Left hindlimb (tissue), 1 donor: ENCODE measurements around the gene ADORA2B.

ENCODE experiments used
- DNase-seq: peaks from one replicate; pipeline ENCODE4 v3.0.0-alpha.2; 2018

The ADORA2B gene

DNA sequence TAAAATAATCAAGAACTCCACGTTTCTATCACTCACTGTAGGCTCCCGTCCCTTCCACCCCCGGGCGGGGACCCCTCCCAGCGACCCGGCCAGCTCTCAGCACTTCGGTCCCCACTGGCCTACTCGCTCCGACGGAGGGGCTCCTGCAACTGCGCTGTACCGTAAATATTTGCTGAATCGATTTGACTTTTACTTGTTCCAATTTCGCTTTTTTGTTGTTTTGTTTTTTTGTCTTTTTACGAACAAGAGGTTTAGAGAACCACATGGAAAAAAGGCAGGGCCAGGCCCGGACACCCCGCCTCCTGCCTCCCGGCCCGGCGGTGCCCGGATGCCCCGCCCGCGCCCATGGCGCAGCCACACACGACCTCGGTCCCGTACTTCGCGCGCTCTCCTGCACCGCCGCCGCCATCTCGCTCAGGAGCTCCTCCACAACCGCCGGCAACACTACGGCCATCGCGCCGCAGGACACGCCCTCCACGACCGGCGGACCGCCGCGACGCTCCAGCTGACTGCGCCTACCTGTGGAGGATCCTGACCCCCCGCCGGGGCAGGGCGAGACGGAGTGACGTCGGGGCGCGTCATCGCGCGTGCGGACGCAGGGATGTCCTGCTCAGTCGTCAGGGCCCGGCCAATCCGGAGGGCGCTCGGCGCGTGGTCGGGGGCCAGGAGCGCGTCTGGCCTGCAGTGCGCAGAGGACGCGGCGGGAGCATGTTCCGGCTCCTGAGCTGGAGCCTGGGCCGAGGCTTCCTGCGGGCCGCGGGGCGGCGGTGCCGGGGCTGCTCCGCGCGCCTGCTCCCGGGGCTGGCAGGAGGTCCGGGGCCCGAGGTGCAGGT lies 54.4 kb downstream of the ADORA2B start, which contains the start of the genes TTC19 and ZSWIM7:
TTC19 (plus strand) TSS at position 684 of the 833 bp plus-strand sequence; CDS start at position 709, 25 bp downstream.
ZSWIM7 (minus strand) TSS at position 564 of the 833 bp plus-strand sequence; CDS start at position 454, 110 bp downstream.
- DNase-seq = peak; percentile 97

DNA sequence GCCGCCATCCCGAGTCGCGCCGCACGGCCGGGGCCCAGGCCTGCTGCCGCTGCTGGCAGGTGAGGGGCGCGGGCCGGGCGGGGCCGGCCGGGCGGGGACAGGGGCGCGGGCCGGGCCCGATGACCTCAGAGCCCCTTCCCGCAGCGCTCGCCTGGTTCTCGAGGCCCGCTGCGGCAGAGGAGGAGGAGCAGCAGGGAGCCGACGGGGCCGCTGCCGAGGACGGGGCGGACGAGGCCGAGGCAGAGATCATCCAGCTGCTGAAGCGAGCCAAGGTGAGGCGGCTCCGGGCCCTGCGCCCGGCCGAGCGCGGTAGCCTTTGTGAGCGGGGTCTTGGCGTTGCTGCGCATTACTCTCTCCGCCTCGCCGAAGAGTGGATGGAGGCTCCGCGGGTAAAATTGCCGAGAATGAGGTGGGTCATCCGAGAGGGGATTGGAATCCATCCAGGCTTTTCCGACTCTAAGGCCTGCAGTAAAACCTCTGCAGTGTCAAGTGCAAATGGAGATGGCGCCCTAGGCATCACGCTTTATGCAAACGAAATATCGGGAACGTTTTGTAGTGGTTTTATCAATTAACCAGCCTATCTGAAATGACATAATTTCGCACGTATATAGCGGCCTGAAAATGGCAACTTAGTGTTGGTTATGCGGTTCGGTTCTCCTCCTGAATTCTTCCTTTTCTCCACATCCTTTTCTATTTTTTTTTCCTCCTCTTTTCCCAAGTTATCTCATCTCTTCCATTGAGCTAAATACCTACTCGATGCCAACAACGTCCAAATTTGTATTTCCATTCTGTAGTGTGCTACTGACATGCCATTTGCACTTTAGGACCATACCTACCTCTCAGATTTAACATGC lies 55.3 kb downstream of the ADORA2B start:
- no peak for DNase-seq

DNA sequence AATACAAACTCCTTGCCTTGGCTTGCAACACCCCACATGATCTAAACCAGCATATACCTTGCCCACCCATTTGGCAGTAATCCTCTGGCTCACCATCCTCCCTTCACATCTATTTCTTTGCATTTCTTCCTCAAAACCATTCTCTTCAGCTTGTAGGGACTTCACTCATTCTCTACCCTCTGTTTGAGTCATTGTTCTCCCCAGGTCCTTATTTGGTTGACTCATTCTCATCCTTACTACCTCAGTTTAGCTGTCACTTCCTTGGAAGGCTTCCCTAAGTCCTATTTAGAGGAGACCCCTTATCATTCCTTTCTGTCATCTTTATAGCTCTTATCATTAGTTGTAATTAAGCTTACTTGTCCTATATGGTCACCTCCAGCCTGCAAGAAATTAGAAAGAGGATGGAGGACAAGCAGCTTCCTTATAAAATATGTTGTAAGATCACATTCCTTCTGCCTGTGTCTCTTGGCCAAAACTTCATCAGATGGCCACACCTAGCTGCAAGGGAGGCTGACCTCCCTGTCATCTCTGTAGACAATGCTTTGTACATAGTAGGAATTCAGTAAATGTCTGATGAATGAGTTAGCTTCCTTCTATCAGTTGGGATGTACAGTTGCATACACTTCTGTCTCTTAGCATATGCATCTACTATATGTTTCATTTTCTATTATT lies 56.4 kb downstream of the ADORA2B start:
- no peak for DNase-seq

DNA sequence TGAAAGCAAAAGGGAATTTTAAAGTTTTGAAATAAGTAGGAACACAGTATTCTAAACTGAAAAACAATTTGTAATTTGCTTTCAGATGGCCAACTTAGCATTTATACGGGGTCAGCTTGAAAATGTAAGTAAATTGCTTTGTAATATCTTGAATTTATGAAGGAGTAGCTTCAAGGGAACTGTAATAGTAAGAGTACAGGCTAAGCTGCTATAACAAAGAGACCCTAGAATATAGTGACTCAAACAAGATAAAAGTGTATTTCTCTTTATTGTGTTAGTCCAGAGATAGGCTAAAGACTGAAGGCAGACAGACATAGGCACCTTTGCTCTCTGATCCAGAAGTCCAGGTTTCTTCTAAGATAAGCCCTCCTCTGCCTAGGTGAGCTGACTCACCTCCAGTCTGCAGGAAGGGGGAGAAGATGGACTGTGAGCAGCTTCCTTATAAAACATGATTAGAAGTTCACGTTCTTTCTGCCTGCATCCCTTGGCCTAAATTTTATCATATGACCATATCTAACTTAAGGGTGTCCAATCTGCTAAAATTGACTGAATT lies 57.9 kb downstream of the ADORA2B start:
- no peak for DNase-seq

DNA sequence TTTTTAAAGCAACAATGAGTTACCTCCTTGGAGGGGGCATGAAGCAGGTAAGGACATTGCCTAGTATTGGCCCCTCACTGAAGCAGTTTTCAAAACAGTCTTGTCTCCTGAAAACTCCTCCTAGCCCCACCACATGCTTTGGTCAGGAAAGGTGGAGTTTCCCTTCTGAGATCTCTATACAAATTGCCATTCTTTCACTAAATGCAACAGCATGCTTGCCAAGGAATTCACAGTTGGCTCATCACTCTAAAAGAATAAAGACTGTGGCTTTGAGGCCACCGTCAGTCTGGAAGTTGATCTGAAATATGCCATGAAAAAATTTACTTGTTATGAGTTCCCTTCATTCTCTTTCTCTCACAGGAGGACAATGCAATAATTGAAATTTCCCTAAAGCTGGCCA lies 58.9 kb downstream of the ADORA2B start:
- no peak for DNase-seq

DNA sequence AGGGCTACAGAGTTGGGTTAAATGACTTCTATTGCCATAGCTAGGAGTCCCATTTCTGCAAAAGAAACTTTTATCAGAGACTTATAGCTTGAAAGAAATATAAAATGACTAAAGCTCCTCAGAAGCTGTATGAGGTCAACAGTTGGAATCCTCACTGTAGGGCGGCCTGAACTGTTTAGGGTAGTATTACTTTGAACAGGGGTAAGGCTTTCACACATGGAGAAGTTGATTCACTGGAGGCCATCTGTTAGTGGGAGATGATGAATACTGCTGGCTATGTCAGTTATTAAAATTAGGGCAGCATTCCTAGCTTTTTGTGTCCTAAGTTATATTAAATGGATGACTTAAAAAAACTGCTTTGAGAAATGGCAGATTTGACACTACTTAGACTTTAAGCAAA lies 60.7 kb downstream of the ADORA2B start:
- no peak for DNase-seq

DNA sequence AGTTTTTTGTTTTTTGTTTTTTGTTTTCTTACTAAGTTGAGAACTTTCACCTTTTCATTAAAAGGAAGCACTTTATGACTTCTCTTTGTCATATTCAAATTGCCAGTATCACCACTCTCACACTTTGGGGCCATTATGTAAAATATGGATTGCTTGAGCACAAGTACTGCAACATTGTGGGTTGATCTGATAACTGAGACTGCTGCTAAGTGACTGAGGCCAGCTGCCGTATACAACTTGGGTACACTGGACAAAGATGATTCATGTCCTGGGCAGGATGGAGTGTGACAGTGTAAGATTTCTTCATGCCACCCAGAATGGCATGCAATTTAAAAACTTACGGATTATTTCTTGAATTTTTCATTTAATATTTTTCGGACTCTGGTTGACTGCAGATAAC lies 62.5 kb downstream of the ADORA2B start:
- no peak for DNase-seq

DNA sequence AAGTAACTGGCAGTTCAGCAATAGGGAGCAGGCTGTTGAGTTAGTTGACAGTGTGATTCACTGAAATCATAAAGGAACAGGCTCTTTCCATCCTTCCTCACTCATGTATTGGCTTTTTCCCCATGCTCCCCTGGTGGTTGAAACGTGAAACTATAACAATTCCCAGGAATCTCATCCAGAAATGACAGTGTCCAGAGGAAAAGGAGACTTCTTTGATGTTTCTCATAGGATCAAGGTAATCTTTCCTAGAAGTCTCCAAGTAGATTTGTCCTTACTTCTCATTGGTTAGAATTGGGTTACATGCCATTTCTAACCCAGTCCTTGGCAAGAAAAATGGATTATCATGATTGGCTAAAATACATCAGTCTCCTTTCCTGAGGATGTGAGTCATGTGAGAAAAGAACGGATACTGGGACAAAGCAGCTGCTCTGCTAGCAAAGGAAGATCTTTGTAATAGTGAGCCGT lies 69.0 kb downstream of the ADORA2B start:
- DNase-seq = no peak

DNA sequence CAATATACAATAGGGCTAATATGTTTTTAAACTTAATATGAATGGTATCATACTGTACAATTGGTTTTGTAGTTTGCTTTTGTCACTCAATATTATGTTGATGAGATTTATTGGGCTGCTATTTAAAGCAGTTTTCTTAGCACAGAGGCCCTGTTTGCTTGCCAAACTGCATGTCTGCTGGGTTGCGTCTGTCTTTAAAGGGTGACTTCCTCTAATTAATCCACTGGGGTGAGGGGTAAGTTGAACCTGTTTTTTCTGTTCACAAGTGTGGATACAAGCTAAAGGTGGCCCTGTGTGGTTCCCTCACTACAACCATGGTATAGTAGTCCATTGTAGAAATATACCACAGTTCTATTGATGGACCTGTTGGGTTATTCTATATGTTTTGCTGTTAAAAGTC lies 74.4 kb downstream of the ADORA2B start:
- no peak for DNase-seq

DNA sequence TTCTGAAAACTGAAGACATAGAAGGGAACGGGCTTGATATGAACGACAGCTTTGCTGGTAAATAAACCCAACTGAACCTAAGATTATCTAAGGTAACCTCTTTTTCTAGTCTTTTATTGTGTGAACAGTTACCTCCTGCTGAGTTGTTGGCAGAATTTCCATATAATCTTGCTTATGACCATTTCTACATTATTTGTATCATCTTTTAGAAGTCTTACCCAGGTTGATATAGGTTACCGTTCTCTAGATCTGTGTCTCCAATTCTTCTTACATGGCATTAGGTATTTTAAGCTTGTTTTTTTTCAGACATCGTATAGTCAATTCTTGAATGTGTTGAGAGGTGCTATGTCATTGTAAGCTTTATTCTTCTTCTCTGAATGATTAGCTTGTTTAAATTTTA lies 79.0 kb downstream of the ADORA2B start:
- no peak for DNase-seq

DNA sequence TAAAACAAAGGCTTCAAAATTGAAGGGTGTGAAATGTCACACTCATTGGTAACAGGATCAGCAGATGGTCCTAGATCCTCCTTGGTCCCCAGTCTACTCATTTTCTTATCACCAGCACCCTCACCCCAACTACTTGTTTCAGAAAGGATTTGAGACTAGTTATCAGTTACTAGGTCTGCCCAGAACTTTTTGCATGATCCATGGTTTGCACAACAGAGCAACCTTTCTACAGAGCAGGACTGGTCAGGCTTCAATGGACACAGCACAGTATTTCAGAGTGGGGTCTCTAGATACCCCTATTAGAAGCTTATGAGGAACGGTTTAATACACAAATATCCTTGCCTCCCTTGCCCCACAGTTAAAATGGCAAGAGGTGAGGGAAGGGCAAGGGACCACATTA lies 80.3 kb downstream of the ADORA2B start:
- DNase-seq = no peak
